Endothelial cell of umbilical vein (primary cell): ENCODE results near the gene CCND3.

Experiments
- CTCF ChIP-seq, 2 donors: IDR thresholded peaks; 1 replicate in 1 of 2; 2 replicates in 1 of 2; pipeline ENCODE4 v1.5.1; 2011; ENCODE audit warnings: low read length in 2 of 2, mild to moderate bottlenecking in 2 of 2, moderate library complexity in 2 of 2, control low read depth in 1 of 2, inconsistent platforms in 1 of 2, low read depth in 1 of 2; ENCODE audit not compliant: insufficient read depth in 1 of 2; ENCODE audit errors: extremely low read depth in 1 of 2
- EZH2 ChIP-seq: IDR thresholded peaks from 2 replicates; pipeline ENCODE4 v1.6.1; 2012; ENCODE audit warnings: borderline replicate concordance, low read depth, mild to moderate bottlenecking, moderate library complexity, low read length, inconsistent platforms; ENCODE audit not compliant: severe bottlenecking
- MAX ChIP-seq: IDR thresholded peaks from 2 replicates; pipeline ENCODE4 v1.6.1; 2011; ENCODE audit not compliant: insufficient read depth, insufficient read length
- MYC ChIP-seq: IDR thresholded peaks from one replicate; pipeline ENCODE4 v1.6.1; 2011; ENCODE audit warnings: mild to moderate bottlenecking, low read depth, low read length
- POLR2A ChIP-seq: IDR thresholded peaks from 2 replicates; pipeline ENCODE4 v1.6.1; 2012; ENCODE audit warnings: low read depth, mild to moderate bottlenecking, control low read depth, low read length
- POLR2AphosphoS5 ChIP-seq: IDR thresholded peaks from 2 replicates; pipeline ENCODE4 v1.6.1; 2012; ENCODE audit warnings: low read depth, mild to moderate bottlenecking, control low read depth, low read length, moderate library complexity; ENCODE audit not compliant: insufficient read depth

GRCh38 chr6:41929924-41930323, 11.7 kb downstream of the CCND3 start:
- TF ChIP-seq POLR2A (no peak), CTCF (IDR thresholded peaks at IDR 0.05; ENCODE audit: extremely low read depth in 1 of 2, insufficient read depth in 1 of 2, low read depth in 1 of 2, low read length in 2 of 2) (no peak), EZH2 (no peak), POLR2AphosphoS5 (no peak), MAX (no peak), MYC (no peak)
